ENCODE data around the gene PRDX3. TPM values are rescaled to one million over a fixed set of nuclear protein-coding genes. Genes with fewer than 3 reads are reported as not detected.
A peak's percentile ranks its signal among the peaks of the same experiment; 100 is the strongest.
"Not testable (repeated sequence)": the region's sequence is repeated elsewhere in the genome, so short reads cannot be mapped to it uniquely, and the experiment has no call there.

Gene PRDX3
- total RNA-seq, 1 experiment from 2014 or later, result 281 TPM

- DNase-seq (ENCODE audit: low read depth), result peak; percentile 46
- in situ Hi-C loops (cut with HindIII; ENCODE audit: low pct_unique_long_range_greater_than_20kb, low sequenced_read_pairs), result no loop called here
Observed at GRCh38 chr10:119207713-119208552, 29.3 kb upstream of the PRDX3 start.

DNA sequence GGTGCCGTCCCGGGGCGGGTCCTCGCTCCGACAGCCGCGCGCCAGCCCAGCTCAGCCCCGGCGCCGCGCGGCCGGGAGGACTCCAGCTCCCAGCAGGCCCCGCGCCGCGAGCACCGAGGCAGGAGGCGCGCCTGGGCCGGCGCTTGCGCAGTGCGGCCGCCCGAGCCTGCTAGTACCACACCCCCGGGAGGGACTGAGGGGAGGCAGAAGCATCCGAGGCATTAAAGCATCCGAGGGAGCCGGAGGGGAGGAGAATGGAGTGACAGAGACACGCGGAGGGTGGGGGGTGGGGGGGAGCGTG, 28.7 kb upstream of the PRDX3 start, which contains the start of gene GRK5:
Gene GRK5 (plus strand): TSS at position 206 of the 301 bp plus-strand sequence. CDS start 347 bp downstream, outside the sequence.
- in situ Hi-C loops (cut with HindIII; ENCODE audit: low pct_unique_long_range_greater_than_20kb, low sequenced_read_pairs), result no loop called here
- peak; percentile 89 for DNase-seq (ENCODE audit: low read depth)

DNA sequence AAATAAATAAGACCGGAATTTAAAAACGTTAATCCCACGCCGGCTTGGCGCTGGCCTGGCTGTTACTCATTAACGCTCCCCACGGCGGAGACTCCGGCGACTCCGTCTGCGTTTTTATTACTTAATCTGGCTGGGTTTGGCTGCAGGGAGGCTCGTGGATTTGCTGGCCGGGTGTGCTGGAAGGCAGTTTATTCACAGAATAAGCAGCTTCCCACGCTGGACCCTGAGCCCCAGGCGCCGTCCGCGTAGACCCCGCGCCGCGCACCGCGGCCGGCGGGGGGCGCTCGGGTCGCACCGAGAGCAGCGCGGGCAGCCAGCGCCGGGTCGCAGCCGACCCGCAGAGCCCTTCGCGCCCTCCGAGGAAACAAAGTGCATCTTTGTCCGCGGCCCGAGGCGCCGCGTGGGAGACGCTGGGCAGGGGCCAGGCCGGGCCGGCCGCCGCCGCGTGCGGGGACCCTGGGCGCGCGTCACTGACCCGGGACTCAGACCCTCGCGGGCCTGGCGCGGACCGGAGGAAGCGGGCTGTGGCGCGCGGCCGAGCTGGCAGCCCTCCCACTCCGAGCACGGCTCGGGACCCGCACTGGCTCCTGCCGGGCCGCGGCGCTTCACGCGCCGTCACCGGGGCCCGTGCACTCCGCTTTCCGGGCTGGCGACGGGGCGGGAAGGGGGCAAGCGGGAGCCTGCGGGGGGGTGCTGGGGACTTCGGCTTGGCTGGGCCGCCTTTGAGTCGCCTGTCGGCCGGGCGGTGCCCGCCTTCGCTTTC, 28.2 kb upstream of the PRDX3 start:
- DNase-seq (ENCODE audit: low read depth), result peak; percentile 68
- in situ Hi-C loops (cut with HindIII; ENCODE audit: low pct_unique_long_range_greater_than_20kb, low sequenced_read_pairs), result no loop called here

DNA sequence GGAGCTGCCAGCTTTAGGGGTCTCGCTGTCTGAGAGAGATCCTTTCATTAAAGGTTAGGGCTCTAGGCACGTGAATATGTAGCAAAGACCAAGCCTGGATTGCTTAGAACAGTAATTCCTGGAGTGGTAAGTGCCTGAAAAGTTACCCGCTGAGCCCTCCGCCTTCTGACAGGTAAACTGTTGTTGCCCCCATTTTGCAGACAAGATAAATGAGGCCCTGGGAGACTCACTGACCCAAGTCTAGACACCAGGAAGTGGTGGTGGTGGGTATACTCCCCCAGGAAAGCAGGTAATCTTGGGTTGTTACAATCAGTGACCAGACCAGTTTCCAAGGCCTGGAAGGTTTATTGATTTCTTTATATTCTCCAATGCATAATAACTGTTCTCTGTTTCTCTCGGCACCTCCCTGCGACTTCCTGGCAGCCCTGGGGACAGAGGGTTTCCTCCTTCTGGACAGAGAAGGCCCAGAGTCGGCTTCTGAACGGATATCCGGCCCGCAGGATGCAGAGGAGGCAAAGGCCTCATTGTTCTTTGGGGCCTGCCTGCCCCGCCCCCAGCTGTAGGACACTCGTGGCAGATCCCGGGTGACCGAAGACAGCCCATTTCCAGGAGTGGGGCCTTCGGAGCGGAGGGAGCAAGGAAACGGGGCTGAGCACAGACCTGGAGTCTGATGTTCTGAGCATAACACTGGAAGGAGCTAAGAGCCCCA, 27.4 kb upstream of the PRDX3 start:
- in situ Hi-C loops (cut with HindIII; ENCODE audit: low pct_unique_long_range_greater_than_20kb, low sequenced_read_pairs), result no loop called here
- peak; percentile 52 for DNase-seq (ENCODE audit: low read depth)

GRCh38 chr10:119203006-119203405, 24.4 kb upstream of the PRDX3 start:
- no peak for DNase-seq (ENCODE audit: low read depth)
- in situ Hi-C loops (cut with HindIII; ENCODE audit: low pct_unique_long_range_greater_than_20kb, low sequenced_read_pairs), result no loop called here

DNA sequence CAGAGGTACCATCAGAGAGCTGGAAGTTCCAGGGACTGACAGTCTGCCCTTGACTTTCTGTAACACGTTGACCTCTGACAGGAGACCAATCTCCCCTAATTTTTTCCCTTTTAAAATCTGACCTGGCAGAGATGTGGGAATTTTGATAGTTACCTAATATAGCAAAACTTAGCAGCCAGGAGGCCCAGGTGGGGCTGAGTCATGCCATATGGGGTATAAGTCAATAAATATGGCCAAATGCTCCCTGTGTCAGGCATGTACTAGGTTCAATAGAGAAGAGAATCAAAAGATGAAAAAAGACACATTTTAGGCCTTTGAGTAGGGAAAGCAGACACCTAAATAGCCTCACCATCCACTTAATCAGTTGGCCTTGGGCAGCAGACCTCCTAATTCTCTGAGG, 22.6 kb upstream of the PRDX3 start:
- DNase-seq (ENCODE audit: low read depth), result no peak
- in situ Hi-C loops (cut with HindIII; ENCODE audit: low pct_unique_long_range_greater_than_20kb, low sequenced_read_pairs), result no loop called here

DNA sequence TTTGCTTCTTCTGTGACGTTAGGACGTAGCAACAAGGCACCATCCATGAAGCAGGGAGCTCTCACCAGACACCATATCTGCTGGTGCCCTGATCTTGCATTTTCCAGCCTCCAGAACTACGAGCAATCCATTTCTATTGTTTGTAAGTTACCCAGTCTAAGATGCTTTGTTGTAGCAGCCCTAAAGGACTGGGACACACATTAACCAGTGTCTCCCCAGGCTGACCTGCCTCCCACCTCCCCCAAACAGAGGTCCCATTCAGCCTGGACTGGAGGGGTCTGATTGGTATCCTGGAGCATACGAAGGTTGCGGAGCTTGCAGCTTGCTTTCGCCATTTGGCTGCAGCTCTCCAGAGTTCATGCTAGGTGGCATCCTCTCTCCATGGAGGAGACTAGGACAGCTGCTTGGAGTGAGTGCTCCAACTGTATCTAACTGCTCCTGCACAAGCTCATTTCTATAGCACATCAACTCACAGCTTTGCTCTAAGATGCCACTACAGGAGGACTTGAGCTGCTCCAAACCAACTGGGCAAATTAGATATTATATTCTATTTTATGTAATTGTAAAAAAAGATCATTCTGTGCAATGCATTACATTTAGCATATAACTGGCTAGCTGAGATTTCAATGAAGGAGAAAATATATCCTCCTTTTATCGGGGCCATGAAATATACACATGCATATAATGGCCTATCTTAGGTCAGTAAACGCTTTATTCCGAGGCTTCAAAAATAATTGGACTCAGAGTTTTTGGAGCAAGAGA, 20.8 kb upstream of the PRDX3 start:
- in situ Hi-C loops (cut with HindIII; ENCODE audit: low pct_unique_long_range_greater_than_20kb, low sequenced_read_pairs), result no loop called here
- peak; percentile 36 for DNase-seq (ENCODE audit: low read depth)

GRCh38 chr10:119198438-119198837, 19.8 kb upstream of the PRDX3 start:
- in situ Hi-C loops (cut with HindIII; ENCODE audit: low pct_unique_long_range_greater_than_20kb, low sequenced_read_pairs), result no loop called here
- no peak for DNase-seq (ENCODE audit: low read depth)

DNA sequence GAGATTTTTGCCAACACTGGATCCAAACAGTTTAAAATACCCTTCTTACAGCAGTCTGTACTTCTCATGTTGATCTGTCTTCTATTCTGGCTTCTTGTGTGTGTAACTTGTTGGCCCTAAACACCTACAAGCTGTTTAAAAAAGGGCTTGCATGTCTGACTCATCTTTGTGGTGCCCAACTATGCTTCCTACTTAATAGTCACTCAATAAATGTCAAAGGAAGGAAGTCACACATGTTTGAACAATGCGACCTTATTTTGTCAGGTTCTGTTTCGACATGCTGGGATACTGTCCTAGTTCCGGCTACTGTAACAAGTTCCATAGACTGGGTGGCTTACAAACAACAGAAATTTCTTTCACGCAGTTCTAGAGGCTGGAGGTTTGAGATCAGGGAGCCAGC, 19.3 kb upstream of the PRDX3 start:
- no peak for DNase-seq (ENCODE audit: low read depth)
- in situ Hi-C loops (cut with HindIII; ENCODE audit: low pct_unique_long_range_greater_than_20kb, low sequenced_read_pairs), result no loop called here

DNA sequence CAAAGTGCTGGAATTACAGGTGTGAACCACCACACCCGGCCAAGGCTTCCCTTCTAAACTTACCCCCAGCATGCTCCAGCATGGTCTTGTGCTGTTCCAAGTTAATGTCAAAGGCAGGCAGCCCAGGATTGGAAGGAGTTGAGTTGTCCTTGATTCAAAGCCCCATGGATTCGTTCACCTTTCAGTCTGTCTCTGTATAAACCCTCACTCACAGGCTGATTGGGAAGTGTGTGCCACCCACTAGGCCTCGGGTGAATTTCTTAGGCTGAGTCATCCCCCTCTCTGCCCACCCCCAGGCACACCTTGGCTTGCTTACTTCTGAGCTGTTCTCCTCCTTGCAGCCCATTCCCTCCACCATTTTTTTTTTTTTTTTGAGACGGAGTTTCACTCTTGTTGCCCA, 13.3 kb upstream of the PRDX3 start:
- no peak for DNase-seq (ENCODE audit: low read depth)

DNA sequence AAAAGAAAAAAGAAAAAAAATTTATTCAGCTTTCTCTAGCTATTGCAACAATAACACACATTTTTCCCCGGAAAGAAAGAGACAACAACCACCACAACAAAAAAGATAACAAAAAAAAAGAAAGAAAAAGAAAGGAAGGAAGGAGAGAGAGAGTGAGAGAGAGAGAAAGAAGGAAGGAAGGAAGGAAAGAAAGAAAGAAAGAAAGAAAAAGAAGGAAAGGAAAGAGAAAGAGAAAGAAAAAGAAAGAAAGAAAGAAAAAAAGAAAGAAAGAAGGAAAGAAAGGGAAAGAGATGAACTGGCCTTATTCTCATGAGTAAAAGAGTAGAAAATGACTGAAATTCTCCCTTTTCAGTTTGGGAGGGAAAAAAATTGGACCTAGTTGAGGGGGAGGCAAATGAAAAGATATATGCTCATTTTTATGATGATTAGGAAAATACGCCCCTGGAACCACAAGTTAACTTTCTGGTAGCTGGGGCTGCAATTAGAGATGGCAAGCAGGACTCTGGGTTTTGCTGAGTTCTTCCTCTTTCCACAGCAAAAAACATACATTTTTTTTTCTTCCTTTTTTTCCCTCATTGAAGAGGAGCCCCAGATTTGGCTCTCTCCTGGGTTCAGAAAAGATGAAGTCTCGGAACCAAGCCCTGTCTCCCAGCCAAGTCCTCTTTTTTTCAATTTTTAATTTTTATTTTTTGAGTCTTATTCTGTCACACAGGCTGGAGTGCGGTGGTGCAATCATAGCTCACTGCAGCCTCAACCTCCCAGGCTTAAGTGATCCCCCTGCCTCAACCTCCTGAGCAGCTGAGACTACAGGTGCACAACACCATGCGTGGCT, 12.6 kb upstream of the PRDX3 start:
- DNase-seq (ENCODE audit: low read depth), result no peak
- in situ Hi-C loops (cut with HindIII; ENCODE audit: low pct_unique_long_range_greater_than_20kb, low sequenced_read_pairs), result no loop called here

More for the DNA sequence above, 13.3 kb upstream of the PRDX3 start:
- in situ Hi-C loops (cut with HindIII; ENCODE audit: low pct_unique_long_range_greater_than_20kb, low sequenced_read_pairs), result no loop called here

GRCh38 chr10:119190353-119190752, 11.7 kb upstream of the PRDX3 start:
- in situ Hi-C loops (cut with HindIII; ENCODE audit: low pct_unique_long_range_greater_than_20kb, low sequenced_read_pairs), result no loop called here
- DNase-seq (ENCODE audit: low read depth), result no peak

- no peak for DNase-seq (ENCODE audit: low read depth)
- in situ Hi-C loops (cut with HindIII; ENCODE audit: low pct_unique_long_range_greater_than_20kb, low sequenced_read_pairs), result no loop called here
Observed at GRCh38 chr10:119189811-119190282, 11.2 kb upstream of the PRDX3 start.

DNA sequence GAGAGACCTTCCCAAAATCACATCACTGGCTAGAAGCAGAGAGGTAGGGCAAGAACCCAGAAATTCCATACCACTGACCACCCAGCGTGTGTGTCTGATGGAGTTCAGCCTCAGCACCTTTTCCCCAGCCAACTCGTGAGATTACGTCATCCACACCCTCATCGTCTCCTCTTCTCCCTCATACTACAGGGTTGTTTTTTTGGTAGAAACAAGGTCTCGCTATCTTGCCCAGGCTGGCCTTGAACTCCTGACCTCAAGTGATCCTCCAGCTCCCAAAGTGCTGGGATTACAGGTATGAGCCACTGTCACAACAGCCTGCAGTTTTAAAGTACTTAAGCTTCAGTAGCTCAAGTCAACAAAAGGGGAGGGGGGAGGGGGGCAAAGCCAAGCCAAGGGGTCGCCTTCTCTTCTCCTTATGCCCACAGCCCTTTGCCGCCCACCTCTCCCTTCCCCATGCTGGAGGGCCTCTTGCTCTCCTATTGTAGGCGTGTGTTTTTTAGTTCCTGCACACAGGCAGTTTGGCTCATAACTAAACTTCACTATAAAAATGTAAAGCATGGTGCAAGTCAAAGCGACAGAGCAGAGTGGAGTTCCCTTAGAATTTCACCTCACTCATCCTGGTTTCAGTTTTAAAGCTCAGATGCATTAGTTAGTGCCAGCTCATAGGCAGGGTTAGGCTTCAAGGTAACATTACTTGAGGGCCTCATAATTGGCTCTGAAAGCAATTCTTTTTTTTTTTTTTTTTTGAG, 5.2 kb upstream of the PRDX3 start:
- in situ Hi-C loops (cut with HindIII; ENCODE audit: low pct_unique_long_range_greater_than_20kb, low sequenced_read_pairs), result no loop called here

GRCh38 chr10:119180850-119181400, 2.3 kb upstream of the PRDX3 start:
- DNase-seq (ENCODE audit: low read depth); in situ Hi-C loops (cut with HindIII; ENCODE audit: low pct_unique_long_range_greater_than_20kb, low sequenced_read_pairs): not testable (repeated sequence)

More for the DNA sequence above, 5.2 kb upstream of the PRDX3 start:
- no peak for DNase-seq (ENCODE audit: low read depth)

DNA sequence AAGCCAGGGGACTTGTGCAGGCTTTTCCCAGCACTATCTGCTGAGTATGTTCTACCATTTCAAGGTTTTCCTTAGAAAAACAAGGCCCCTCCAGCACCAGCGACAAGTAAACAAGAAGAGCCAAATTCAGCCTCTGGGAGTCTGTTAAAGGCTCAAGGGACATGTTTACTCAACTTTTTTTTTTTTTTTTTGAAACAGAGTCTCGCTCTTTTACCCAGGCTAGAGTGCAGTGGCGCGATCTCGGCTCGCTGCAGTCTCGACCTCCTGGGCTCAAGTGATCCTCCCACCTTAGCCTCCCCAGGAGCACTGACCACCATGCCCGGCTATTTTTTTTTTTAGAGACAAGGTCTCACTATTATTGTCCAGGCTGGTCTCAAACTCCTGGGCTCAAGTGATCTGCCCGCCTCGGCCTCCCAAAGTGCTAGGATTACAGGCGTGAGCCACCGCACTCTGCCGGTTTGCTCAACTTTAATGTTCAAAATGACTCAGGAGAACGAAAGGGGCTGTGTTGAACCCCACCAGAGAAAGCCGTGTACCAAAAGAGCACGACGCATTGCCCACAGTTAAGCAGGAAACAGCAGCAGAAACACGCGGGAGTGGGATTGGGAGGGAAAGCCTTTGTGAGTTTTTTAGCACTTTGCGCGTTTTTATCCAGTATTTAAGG, 772 bp downstream of the PRDX3 start:
- no peak for DNase-seq (ENCODE audit: low read depth)
- in situ Hi-C loops (cut with HindIII; ENCODE audit: low pct_unique_long_range_greater_than_20kb, low sequenced_read_pairs), result no loop called here
